GM20431 (cell line): ENCODE measurements around the gene ARMC9.

ENCODE experiments used
- in situ Hi-C: fragments of 300-500 bp; cut with MseI, MboI; formaldehyde crosslinking; loops from one replicate; pipeline ENCODE4 v1.15.0; 2020; ENCODE audit warnings: low sequenced_read_pairs; ENCODE audit not compliant: unreplicated experiment

Gene ARMC9

DNA sequence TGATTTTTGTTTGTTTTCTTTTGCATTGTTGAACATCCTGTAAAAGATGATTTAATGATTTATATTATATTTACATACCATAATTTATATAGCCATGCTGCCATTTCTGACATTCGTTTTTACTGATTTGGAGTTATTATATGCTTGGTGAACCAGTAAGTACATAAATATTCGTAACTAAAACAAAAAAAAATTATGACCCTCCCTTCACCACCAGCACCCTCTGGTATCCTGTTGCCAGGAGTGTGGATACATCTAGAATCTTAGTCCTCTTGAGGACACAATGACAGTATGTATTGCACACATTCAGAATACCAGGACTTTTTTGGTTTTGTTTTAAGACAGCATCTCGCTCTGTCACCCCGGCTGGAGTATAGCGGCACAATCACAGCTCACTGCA, 153.2 kb downstream of the ARMC9 start:
- in situ Hi-C loops, result no loop called here

DNA sequence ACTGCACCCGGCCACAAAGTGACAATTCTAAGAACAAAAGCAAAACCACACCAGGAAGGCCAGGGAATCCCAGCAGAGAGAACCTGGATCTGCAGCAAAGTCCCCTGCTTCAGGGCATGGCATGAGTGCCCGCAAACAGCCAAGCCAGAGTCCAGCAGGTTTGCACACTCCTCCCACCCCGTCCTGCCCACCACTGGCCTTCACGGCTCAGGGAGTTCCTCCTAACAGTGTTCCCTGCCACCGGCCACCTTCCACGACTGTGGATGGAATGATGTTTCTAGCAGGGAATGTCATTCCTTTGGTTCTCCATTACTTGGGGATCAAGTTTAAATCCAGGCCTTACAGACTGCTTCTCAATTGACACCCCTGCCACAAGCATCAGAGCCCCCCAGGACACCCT, 155.0 kb downstream of the ARMC9 start:
- in situ Hi-C loops, result no loop called here

DNA sequence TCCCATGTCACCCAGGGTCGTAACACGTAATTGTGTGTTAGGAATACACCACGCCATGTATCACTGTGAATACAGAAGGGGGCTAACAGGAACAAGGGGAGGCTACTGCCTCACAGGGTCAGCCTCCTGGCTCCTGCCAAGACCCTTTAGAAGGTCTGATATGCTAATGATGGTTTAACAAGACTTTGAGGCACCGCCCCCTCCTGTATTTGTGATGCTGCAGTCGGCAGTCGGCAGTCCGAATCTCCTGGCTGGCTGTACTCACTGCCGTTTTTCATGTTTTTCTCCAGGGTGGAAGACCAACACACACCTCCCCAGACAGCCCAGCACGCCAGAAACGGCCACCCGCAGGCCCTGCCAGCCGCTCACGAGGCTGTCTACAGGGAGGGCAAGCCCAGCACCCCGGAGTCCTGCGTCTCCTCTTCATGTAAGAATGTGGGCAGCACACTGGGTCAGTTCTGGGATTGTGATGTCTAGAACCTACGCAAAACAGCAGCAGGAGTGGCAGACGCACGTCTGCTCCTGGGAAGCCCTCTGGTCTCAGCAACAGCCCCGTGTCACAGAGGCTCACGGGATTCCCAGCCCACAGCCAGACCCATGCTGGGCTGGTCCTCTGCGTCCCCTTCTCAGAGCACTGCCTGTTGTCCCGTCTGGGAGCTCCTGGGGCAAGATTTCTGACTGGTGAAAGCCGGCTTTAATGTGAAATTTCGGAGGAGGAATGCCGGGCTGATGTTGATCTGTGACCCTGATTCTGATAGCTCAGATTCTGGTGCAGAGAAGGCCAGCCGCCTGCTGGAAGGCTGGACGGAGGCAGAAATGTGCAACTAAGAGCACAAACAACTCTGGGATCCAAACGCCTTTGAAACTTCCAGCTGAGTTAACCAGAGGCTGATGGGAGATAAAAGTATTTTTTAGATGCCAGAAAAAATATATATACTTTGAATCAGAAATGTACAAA, 157.4 kb downstream of the ARMC9 start:
- in situ Hi-C loops, result no loop called here

DNA sequence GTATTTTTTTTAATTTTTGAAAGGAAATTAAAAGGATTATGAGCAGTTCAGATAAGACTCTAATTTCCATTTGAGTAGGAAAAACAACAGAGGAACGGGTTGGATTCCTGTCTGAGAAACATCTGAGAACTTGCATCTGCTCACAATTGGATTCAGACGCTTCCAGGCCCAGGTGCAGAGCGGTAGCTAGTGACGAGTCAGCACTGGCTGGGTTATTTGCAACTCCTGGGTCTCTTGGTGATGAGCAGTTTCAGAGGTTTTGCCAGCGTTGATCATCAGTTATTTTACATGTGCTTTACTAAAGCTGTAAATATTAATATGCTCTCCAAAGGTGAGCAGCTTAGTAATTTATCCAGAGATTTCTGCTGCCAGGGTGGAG, 158.0 kb downstream of the ARMC9 start:
- in situ Hi-C loops, result no loop called here

DNA sequence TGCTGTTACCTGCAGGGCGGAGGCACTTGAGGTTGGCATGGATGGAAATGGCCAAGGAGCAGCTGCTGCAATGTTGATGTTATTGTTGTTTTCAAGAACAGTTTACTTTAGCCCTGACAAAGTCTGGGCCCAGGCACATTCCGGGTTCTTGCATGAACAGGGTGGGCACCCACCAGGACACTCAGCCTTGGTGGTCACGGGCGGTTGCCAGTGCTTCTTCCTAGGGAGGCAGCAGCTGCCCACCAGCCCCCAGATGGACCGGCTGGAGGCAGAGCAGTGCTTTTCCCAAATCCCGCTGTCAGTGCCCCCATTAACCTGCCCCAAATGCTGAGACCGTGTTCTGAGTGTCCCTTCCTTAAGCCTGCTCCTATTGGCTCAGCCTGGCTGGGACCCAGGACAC, 158.6 kb downstream of the ARMC9 start:
- in situ Hi-C loops, result no loop called here

DNA sequence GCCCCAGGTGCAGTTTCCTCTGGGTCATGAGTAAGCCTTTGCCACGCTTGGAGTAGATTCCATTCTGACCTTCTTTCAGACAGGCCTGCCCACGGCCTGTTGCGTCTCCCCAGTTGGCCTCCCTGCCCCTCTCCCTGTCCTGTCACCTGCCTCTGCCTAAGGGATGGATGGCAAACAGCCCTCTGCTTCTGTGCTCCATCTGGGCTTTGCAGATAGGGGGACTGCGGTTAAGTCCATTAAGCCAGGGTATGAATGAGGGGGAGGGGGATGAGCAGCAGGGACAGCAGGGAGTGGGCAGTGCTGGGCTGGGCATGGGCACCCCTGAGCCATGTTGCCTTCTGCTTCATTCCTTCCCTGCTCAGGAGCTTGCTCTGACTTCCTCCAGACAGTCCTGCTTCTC, 159.5 kb downstream of the ARMC9 start:
- in situ Hi-C loops, result no loop called here

DNA sequence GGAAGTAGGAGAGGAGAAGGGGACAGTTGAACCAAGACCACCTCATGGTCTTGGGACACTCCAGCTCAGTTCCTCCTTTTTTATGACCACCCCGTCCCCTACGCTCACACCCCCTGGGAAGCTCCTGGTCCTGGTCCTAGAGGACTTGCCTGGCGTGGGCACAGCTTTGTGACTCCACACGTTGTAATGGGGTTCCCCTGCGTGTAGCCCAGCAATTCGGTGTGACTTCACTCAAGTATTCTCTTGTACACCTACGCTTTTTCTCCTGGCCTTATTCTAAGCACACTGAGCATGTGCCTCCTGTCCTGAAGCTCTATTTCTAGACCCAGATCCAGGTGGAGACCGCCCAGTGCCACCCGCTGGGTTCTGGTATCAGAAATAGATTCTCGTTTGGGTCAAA, 161.0 kb downstream of the ARMC9 start:
- in situ Hi-C loops, result no loop called here

DNA sequence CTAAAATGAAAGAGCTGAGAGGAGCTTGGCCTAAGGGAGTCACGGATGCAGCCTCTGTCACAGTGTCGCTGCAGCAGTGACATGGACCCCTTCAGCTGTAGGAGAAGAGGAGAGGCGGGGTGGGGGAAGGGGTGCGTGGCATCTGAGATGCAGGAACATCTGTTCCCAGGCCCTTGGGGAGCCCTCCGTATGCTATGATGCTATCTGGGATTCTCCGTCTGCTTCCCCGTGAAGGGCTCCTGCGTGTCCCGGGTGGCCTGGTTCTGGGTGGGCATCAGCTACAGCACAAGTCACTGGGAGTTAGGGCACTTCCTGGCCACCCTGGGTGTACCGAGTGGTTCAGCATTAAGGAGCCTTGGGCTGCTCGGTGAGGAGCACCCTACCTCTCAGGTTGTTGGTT, 161.5 kb downstream of the ARMC9 start:
- in situ Hi-C loops, result no loop called here

DNA sequence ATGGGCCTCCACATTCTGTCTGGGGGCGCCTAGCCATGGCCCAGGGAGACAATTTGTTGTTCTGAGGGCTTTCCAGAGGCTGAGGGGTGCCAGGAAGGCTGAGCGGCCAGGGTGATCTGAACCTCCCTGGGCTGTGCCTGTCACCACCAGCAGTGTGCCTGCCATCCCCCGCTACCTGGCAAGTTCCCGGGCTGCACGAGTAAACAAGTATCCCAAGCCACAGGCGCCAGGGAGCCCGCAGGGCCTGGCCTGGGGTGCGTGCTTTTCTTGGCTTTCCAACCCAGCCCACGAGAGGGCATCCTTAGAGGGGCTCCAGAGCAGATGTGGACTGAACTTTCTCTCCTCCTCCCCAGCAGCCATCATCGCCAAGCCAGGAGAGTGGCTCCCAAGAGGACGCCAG, 162.0 kb downstream of the ARMC9 start:
- in situ Hi-C loops, result no loop called here

DNA sequence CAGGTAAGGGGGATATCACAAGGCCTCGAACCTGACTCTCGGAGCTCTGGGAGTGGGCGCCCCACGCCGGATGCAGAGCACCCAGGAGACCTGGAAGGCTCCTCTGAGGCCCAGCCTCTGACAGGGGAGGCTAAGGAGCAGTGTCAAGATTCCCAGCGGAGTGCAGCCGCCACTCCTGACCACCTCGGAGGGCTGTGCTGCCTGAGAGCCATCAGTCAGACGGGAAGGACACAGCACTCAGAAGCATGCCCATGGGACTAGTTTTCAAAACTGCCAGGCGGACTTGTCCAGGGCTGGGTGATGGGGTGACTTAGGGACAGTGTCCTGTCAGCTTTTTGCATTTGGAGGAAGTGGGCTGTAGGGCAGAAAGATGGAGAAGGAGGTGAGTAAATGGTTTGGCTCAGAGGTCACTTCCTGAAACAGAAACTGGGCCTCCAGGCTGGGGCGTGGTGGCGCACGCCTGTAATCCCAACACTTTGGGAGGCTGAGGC, 162.5 kb downstream of the ARMC9 start:
- in situ Hi-C loops, result no loop called here

DNA sequence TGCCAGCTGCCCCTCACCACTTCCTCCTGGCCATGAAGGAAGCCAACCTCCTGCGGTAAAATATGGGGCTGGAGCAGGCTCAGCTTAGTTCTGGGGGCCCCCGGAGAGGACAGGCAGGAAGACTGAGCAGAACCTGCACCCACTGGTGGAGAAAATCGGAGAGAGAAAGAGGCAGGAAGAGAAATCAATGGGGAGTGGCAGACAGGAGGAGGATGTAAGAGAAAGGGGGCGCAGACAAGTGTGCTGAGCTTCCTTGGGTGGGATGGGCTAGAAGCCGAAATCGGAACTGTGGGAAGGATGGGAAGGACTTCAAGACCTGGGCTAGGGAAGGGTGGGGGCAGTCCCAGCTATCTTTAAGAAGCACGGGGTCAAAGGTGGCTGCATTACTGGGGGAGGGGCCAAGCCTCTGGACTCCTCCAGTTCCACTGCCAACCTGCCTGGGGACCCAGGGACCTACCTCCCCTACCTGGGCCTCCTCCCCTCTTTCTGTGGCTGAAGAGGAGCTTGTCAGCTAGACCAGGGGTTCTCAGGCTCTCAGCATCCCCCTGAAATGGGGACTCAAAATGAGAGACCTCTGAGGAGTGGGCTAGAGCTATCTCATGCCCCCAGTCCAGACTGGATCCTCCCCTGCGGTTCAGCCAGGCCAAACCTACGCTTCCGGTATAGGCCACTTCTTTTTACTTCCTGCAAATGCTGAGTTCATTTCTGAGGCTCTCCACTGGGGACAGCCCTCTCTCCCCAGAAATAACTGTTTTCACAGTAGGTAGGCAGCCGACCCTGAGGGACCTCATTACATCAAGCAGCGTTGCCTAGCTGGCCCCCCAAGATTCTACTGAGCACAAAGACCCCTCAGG, 163.5 kb downstream of the ARMC9 start:
- in situ Hi-C loops, result no loop called here

DNA sequence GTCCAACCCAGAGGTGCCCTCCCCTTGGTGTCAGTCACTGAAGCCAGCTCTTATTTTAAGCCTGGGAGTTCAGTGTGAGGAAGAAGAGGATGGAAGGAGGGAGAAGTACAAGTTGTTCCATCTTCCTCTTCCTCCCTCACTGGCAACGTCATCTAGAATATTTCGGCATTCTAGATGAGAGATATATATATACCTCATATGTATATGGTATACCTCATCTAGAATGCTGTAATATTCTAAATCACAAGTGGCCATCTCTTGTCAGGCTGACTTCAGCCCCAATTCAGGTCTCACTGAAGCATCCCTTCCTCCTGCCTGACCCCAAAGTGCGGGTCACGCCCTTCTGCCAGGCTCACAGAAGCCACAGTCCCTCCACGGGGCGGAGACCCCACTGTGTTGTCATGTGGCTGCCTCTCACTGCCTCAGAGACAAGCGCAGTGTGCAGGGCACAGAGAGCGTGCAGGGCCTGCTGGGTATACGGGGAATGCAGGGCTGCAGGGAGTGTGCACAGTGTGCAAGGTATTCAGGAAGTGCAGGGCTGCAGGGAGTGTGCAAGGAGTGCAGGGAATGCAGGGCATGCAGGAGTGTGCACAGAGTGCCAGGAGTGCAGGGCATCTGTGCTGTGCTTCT, 164.2 kb downstream of the ARMC9 start:
- in situ Hi-C loops, result no loop called here

DNA sequence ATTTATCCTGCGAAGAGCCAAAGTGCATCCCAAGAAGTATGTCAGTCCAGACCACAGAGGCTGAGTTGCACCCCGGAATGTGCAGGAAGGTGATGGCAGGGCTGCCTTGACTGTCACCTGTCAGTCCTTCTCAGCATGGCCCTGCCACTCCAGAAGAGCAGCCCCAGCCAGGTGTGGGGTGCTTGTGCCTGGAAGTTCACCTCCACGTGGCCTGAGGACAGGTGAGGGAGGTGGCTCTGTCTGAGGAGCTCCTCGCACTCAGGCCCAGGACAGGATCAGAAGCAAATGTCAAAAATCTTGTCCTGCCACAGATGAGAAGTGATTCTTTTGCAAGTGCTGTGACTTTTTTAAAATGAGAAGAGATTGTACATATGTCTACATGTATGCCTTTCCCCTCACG, 165.6 kb downstream of the ARMC9 start:
- in situ Hi-C loops, result no loop called here

DNA sequence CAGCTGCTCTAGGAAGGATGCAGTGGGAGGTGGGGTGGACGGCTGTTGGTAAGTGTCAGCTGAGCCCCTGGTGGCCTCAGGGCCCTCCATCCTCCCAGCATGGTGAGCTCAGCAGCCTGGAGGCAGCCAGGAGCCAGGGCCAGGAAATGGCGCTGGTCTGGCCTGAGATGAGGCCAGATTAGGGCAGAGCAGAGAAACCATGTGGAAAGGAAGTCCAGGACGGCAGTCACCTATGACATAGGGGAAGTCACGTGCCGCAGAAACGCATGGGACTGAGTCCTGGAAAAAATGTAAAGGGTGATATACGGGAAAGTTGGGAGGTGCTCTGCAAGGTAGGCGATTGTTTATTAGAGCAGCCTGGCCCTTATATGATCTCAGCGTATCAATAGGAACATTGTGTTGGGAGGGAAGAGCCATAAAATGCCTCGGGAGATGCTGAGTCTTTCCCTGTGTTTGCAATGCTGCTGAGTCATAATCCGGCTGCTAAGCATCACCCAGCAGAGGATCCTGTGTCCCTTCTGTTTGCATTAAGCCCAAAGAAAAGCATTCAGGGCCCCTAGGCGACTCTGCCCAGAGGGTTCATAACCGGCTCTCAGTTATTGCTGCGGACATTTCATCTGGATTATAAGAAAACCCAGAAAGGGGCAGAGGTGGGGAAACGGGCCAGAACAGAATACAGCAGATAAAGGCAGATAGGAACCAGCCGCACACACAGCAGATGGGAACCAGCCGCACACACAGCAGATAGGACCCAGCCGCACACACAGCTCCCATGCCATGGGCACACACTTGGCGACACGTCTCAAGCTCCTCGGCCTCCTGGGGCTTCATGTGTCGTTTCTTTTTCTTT, 166.8 kb downstream of the ARMC9 start:
- in situ Hi-C loops, result no loop called here

DNA sequence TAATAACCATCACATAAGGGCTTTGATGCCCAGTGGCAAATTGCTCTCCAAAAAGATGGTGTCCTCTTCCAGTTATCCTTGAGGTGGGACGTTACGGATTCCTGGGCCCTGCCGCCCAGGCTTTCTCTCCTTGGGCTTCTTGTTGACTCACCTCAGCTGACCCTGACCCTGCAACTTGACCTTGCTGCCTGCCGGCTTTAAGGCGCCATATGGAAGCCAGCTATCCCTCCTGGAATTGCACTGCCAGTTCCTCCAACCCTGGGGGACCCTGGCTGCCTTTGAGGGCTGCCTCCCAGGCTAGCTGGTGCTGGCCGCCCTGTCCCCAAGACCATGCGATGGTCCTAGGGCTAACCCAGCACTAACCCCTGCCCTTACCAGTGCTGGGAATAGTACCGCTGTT, 168.7 kb downstream of the ARMC9 start:
- in situ Hi-C loops, result no loop called here

DNA sequence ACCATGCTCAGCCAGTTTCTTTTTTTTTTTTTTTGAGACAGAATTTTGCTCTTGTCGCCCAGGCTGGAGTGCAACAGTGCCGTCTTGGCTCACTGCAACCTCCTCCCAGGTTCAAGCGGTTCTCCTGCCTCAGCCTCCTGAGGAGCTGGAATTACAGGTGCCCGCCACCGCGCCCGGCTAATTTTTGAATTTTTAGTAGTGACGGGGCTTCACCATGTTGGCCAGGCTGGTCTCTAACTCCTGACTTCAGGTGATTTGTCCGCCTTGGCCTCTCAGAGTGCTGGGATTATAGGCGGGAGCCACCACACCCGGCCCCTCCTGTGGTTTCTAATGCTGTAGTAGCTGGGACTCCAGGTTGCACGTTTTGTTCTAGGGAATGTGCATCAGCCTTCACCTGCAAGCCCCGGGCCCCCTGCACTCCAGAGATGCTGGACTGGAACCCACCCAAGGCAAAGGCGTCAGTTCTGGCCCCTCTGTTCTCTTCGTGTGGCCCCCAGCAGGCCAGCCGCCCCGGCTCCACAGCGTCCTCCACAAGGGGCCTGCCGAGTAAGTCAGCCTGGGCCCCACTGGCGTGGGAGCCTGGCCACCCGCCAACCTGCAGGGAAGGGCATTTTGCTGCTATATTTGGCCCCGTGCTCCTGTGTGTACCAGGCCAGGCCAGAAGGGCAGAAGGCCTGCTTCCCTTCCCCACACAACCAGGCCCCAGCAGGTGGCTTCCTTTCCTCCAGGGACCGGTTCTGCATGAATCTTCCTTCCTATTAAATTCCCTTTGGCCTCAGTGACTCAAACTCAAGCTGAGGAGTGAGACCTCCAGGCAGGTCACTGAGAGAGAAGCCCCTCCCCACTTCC, 171.4 kb downstream of the ARMC9 start:
- in situ Hi-C loops, result no loop called here

DNA sequence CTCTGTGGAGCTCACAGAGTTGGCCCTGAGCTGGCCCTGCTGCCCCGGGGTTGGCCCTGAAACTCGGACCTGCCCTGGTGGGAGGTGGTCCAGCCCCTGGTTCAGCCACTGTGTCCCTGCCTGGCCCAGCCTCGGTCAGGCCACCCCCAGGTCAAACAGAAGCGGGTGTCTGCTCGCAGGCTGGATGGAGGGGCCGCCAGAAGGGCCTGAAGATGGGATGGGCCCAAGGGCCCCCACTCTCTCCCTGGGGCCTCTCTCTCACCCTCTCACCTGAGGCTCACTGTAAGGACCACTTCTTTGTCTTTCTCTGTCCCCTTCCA, 172.0 kb downstream of the ARMC9 start:
- in situ Hi-C loops, result no loop called here

DNA sequence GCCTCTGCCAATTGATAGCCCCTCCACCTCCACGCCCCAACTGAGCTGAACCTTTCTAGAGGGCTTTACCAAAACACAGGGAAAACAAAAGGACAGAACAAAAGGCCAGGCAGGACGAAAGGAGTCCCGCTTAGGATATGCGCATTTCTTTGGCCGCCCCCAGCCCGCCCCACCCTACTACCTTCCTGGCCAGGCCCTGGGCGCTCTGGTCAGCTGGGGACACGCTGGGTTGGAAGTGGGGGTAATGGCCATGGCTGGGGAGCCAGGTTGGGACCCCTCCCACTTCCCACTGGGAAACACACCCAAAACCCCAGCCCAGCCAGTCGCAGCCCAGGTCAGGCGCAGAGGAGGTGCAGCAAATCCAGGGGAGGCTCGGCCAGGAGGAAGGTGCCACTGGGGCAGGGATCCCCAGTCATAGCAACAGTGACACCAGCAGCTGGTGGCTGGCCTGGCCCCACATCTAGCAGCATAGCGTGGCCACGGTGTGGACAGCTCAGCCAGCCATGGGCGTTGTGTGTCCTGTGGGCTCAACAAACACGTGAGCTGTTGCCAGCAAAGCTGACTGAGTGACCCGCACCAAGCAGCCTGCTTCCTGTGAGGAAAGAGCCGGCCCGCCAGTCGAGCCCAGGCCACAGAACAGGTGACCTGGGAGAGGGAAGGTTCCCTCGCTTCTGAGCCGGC, 172.5 kb downstream of the ARMC9 start:
- in situ Hi-C loops, result no loop called here
